HepG2 (cell line): Measurements from ENCODE around the gene MAN2C1. TPM values are rescaled to one million over a fixed set of nuclear protein-coding genes. Genes with fewer than 3 reads are reported as not detected.
A peak's percentile ranks its signal among the peaks of the same experiment; 100 is the strongest.

Experiments
- GATA4 ChIP-seq: sonication (generic); IDR thresholded peaks from 2 replicates; pipeline ENCODE4 v1.6.1; 2016; ENCODE audit warnings: antibody characterized with exemption, low read depth, borderline replicate concordance
- GTF3A ChIP-seq: sonication (generic); formaldehyde crosslinking; conservative IDR thresholded peaks from 2 replicates; pipeline ENCODE4 v1.4.0; 2020; ENCODE audit warnings: mild to moderate bottlenecking, missing genetic modification reagents
- HOXD1 ChIP-seq: sonication (generic); formaldehyde crosslinking; IDR thresholded peaks from 2 replicates; pipeline ENCODE4 v1.5.0; 2020; ENCODE audit warnings: missing genetic modification reagents
- KLF6 ChIP-seq: IDR thresholded peaks from 2 replicates; pipeline ENCODE4 v1.8.0; 2016; ENCODE audit warnings: missing biosample characterization, missing genetic modification reagents
- PCBP2 ChIP-seq: fragments of 200-400 bp; formaldehyde crosslinking; optimal IDR thresholded peaks from 2 replicates; pipeline ENCODE3; 2018; ENCODE audit warnings: low read length, low read depth; ENCODE audit not compliant: poor library complexity, severe bottlenecking
- POLR2G ChIP-seq: fragments of 200-400 bp; formaldehyde crosslinking; IDR thresholded peaks from 2 replicates; pipeline ENCODE4 v1.6.1; 2018; ENCODE audit warnings: mild to moderate bottlenecking, low read depth, low read length, moderate library complexity
- TMF1 ChIP-seq: sonication (generic); formaldehyde crosslinking; IDR thresholded peaks from 2 replicates; pipeline ENCODE4 v1.8.1; 2022; ENCODE audit warnings: low read depth, missing genetic modification reagents
- TRAFD1 ChIP-seq: sonication (generic); formaldehyde crosslinking; IDR thresholded peaks from 2 replicates; pipeline ENCODE4 v1.5.1; 2020; ENCODE audit warnings: missing genetic modification reagents, mild to moderate bottlenecking, borderline replicate concordance
- ZGPAT ChIP-seq: IDR thresholded peaks from 2 replicates; pipeline ENCODE4 v1.6.1; 2016; ENCODE audit warnings: mild to moderate bottlenecking
- ZKSCAN5 ChIP-seq: sonication (generic); formaldehyde crosslinking; IDR thresholded peaks from 2 replicates; pipeline ENCODE4 v1.5.1; 2020; ENCODE audit warnings: mild to moderate bottlenecking, missing genetic modification reagents
- ZNF33A ChIP-seq: sonication (generic); formaldehyde crosslinking; IDR thresholded peaks from 2 replicates; pipeline ENCODE4 v1.5.1; 2020; ENCODE audit warnings: missing genetic modification reagents, mild to moderate bottlenecking, moderate library complexity, borderline replicate concordance
- ZNF354B ChIP-seq: sonication (generic); formaldehyde crosslinking; IDR thresholded peaks from 2 replicates; pipeline ENCODE4 v1.8.0; 2022; ENCODE audit warnings: mild to moderate bottlenecking, missing genetic modification reagents
- ZNF441 ChIP-seq: sonication (generic); formaldehyde crosslinking; IDR thresholded peaks from 2 replicates; pipeline ENCODE4 v1.7.0; 2021; ENCODE audit warnings: missing genetic modification reagents, borderline replicate concordance
- ZNF724P ChIP-seq: sonication (generic); formaldehyde crosslinking; IDR thresholded peaks from 2 replicates; pipeline ENCODE4 v1.8.0; 2022; ENCODE audit warnings: missing genetic modification reagents, borderline replicate concordance
- polyA plus RNA-seq, 8 experiments: library from polyadenylated mRNA; depleted of rRNA in 3 of 8; stranded (reverse) in 7 of 8; unstranded in 1 of 8; fragments of >200 nt; fragmentation: Illumina TruSeq in 4 of 8; extraction: Trizol in 4 of 8; gene quantifications; 2 replicates each; pipeline versions ENCODE4 v1.2.1 to v1.2.3, GENCODE V29; 2011 to 2016; ENCODE audit warnings: low read depth in 4 of 8, missing spikeins in 1 of 8, mixed read lengths in 1 of 8; ENCODE audit not compliant: insufficient read depth in 1 of 8
- total RNA-seq, 5 experiments: library from RNA; depleted of rRNA; stranded (reverse); fragments of >200 nt; fragmentation: Illumina TruSeq; extraction: Trizol; gene quantifications; 2 replicates each; pipeline ENCODE4 v1.2.3, GENCODE V29; 2016; ENCODE audit warnings: low read depth in 1 of 5

MAN2C1 gene
- total and polyA plus RNA-seq, 2 of the 13 experiments (the other 11 are each of a cell fraction or from before 2014, with no cell fraction given), result 62.6 to 71.0 TPM

GRCh38 chr15:75346796-75347221 is 21.6 kb downstream of the MAN2C1 start, which contains the start of gene NEIL1 (continued):
- TF ChIP-seq KLF6 (CRISPR knock-in tag) (0 out of 2 replicates have a peak, but pooled peaks have one; percentile 19), ZNF33A (CRISPR knock-in tag) (no peak), TRAFD1 (CRISPR knock-in tag) (no peak), ZNF354B (CRISPR knock-in tag) (no peak), GATA4 (no peak), ZNF441 (0 out of 2 replicates have a peak, but pooled peaks have one; percentile 24), ZNF724P (0 out of 2 replicates have a peak, but pooled peaks have one; percentile 0), HOXD1 (CRISPR knock-in tag) (no peak), ZKSCAN5 (CRISPR knock-in tag) (0 out of 2 replicates have a peak, but pooled peaks have one; percentile 17), TMF1 (no peak), POLR2G (no peak), ZGPAT (CRISPR knock-in tag) (no peak), GTF3A (no peak), PCBP2 (no peak)
